CD14-positive monocyte (primary cell): ENCODE data around the gene RXFP1. TPM values are rescaled to one million over a fixed set of nuclear protein-coding genes. Genes with fewer than 3 reads are reported as not detected.

Experiments used
- DNase-seq, 3 donors: peaks; one replicate each; pipeline ENCODE4 v3.0.0-alpha.2; 2011 to 2022
- H2AFZ ChIP-seq: 2 replicates; pipeline ENCODE4 v1.6.0; 2012; ENCODE audit warnings: mild to moderate bottlenecking, low read depth, low read length, inconsistent platforms; ENCODE audit not compliant: insufficient read depth, poor library complexity, severe bottlenecking
- H3K27ac ChIP-seq, 2 donors: 1 replicate in 1 of 2; 2 replicates in 1 of 2; pipeline ENCODE4 v1.5.1; 2012 to 2013; ENCODE audit warnings: low read length in 2 of 2, control low read depth in 1 of 2, inconsistent platforms in 1 of 2, low read depth in 1 of 2, mild to moderate bottlenecking in 1 of 2
- H3K27me3 ChIP-seq, 2 donors: one replicate each; pipeline versions ENCODE4 v1.6.0 to v1.6.1; 2011 to 2013; ENCODE audit warnings: low read length in 2 of 2; ENCODE audit not compliant: control insufficient read depth in 2 of 2, insufficient read depth in 2 of 2
- H3K36me3 ChIP-seq, 2 donors: replicated peaks in 1 of 2; 1 replicate in 1 of 2; 2 replicates in 1 of 2; pipeline versions ENCODE4 v1.5.1 to v1.6.1; 2012 to 2013; ENCODE audit warnings: low read length in 2 of 2, control low read depth in 1 of 2, inconsistent platforms in 1 of 2, mild to moderate bottlenecking in 1 of 2; ENCODE audit not compliant: insufficient read depth in 2 of 2, control insufficient read depth in 1 of 2
- H3K4me1 ChIP-seq, 2 donors: 1 replicate in 1 of 2; 2 replicates in 1 of 2; pipeline versions ENCODE4 v1.5.1 to v1.6.1; 2012 to 2013; ENCODE audit warnings: low read length in 2 of 2, control low read depth in 1 of 2, inconsistent platforms in 1 of 2, mild to moderate bottlenecking in 1 of 2, moderate library complexity in 1 of 2; ENCODE audit not compliant: insufficient read depth in 2 of 2, control insufficient read depth in 1 of 2
- H3K4me2 ChIP-seq: replicated peaks from 2 replicates; pipeline ENCODE3; 2012; ENCODE audit warnings: low read length, moderate library complexity, mild to moderate bottlenecking; ENCODE audit not compliant: poor library complexity, severe bottlenecking; ENCODE audit errors: extremely low read depth
- H3K4me3 ChIP-seq, 3 experiments: fragments of 200-600 bp in 1 of 3; sonication (generic) in 1 of 3; replicated peaks in 1 of 3; 1 replicate in 2 of 3; 2 replicates in 1 of 3; pipeline ENCODE4 v1.5.1; 2011 to 2013; ENCODE audit warnings: low read length in 3 of 3, mild to moderate bottlenecking in 3 of 3, control low read depth in 2 of 3, low read depth in 2 of 3, inconsistent platforms in 1 of 3, moderate library complexity in 1 of 3
- H3K79me2 ChIP-seq: 2 replicates; pipeline ENCODE4 v1.6.0; 2012; ENCODE audit warnings: mild to moderate bottlenecking, control low read depth, inconsistent platforms, low read length, moderate library complexity; ENCODE audit not compliant: insufficient read depth
- H3K9ac ChIP-seq: 2 replicates; pipeline ENCODE4 v1.6.0; 2017; ENCODE audit warnings: low read length, mild to moderate bottlenecking; ENCODE audit not compliant: insufficient read depth, poor library complexity, severe bottlenecking
- H3K9me3 ChIP-seq, 2 donors: replicated peaks in 1 of 2; 1 replicate in 1 of 2; 2 replicates in 1 of 2; pipeline versions ENCODE4 v1.5.1 to v1.6.1; 2012 to 2013; ENCODE audit warnings: low read length in 2 of 2, control low read depth in 1 of 2; ENCODE audit not compliant: control insufficient read depth in 1 of 2, insufficient read depth in 1 of 2
- H4K20me1 ChIP-seq: 2 replicates; pipeline ENCODE4 v1.6.0; 2012; ENCODE audit warnings: mild to moderate bottlenecking, low read length, control low read depth, moderate library complexity; ENCODE audit not compliant: insufficient read depth
- H3K27ac Mint-ChIP-seq, 7 donors: one replicate each; pipeline ENCODE4 v1.8.0; 2020; ENCODE audit warnings: mild to moderate bottlenecking in 7 of 7, mixed read lengths in 7 of 7, moderate library complexity in 6 of 7, inconsistent platforms in 2 of 7
- H3K27me3 Mint-ChIP-seq, 3 donors: one replicate each; pipeline ENCODE4 v1.8.0; 2021 to 2022; ENCODE audit warnings: low read depth in 3 of 3, mild to moderate bottlenecking in 3 of 3, mixed read lengths in 3 of 3, moderate library complexity in 3 of 3, inconsistent platforms in 1 of 3
- H3K36me3 Mint-ChIP-seq, 2 donors: one replicate each; pipeline ENCODE4 v1.8.0; 2020; ENCODE audit warnings: mixed read lengths in 2 of 2, inconsistent platforms in 1 of 2, mild to moderate bottlenecking in 1 of 2
- H3K4me1 Mint-ChIP-seq: one replicate; pipeline ENCODE4 v1.8.0; 2020; ENCODE audit warnings: mild to moderate bottlenecking, mixed read lengths
- H3K4me3 Mint-ChIP-seq, 2 donors: one replicate each; pipeline ENCODE4 v1.8.0; 2020; ENCODE audit warnings: mild to moderate bottlenecking in 2 of 2, mixed read lengths in 2 of 2, moderate library complexity in 1 of 2
- H3K9me3 Mint-ChIP-seq, 7 donors: one replicate each; pipeline ENCODE4 v1.8.0; 2020 to 2022; ENCODE audit warnings: mixed read lengths in 7 of 7, mild to moderate bottlenecking in 6 of 7, moderate library complexity in 6 of 7, inconsistent platforms in 2 of 7
- CTCF ChIP-seq: fragments of 200-600 bp; IDR thresholded peaks from one replicate; pipeline ENCODE4 v1.8.0; 2022; ENCODE audit warnings: antibody characterized with exemption, mild to moderate bottlenecking
- WGBS: methylation state at CpG from one replicate; pipeline ENCODE4 v1.1.5; 2013; ENCODE audit warnings: missing lambda C conversion rate; ENCODE audit not compliant: insufficient coverage; 5-methylcytosine and 5-hydroxymethylcytosine counted together
- intact Hi-C, 2 donors: fragments of 100-400 bp; cut with micrococcal nuclease; formaldehyde crosslinking; loops; one replicate each; pipeline versions ENCODE4 v1.15.0 to v1.15.1; 2023
- polyA plus RNA-seq, 3 donors: library from polyadenylated mRNA; depleted of rRNA in 1 of 3; unstranded in 2 of 3; stranded (reverse) in 1 of 3; fragments of 300-500 nt in 2 of 3; fragments of >200 nt in 1 of 3; fragmentation: Illumina TruSeq in 2 of 3; gene quantifications; 1 replicate in 2 of 3; 2 replicates in 1 of 3; pipeline ENCODE4 v1.2.3, GENCODE V29; 2012 to 2021

The RXFP1 gene
- polyA plus RNA-seq, 3 donors, result 0.03 to 0.11 TPM; not detected in 1

GRCh38 chr4:158527516-158527915 is 5.8 kb downstream of the RXFP1 start:
- Histone ChIP-seq H3K27ac (no peak overlapping the region), H2AFZ (no peak overlapping the region), H3K4me3 (no peak overlapping the region), H3K4me1 (peaks cover 6 to 12% of the 10 kb centered on the region in 2 donors), H3K9me3 (no peaks in the 10 kb centered on the region), H3K36me3 (no peaks in the 10 kb centered on the region), H3K4me2 (no peak overlapping the region), H3K79me2 (no peaks in the 10 kb centered on the region), H4K20me1 (no peaks in the 10 kb centered on the region), H3K27me3 (no peaks in the 10 kb centered on the region), H3K9ac (no peak overlapping the region)
- H3K4me3 Mint-ChIP-seq, result no peak overlapping the region
- no CpG with 5 or more reads among the region's 1 CpG for whole genome bisulfite sequencing
- H3K27me3 Mint-ChIP-seq, result peaks cover 0 to 2% (median 0%) of the 10 kb centered on the region in 3 donors
- H3K9me3 Mint-ChIP-seq, result peaks cover 0 to 1% (median 0%) of the 10 kb centered on the region in 7 donors
- DNase-seq, result no peak
- intact Hi-C loops, result no loop called here
- no peak overlapping the region for H3K27ac Mint-ChIP-seq
- peaks cover 21% of the 10 kb centered on the region for H3K4me1 Mint-ChIP-seq
- no peaks in the 10 kb centered on the region for H3K36me3 Mint-ChIP-seq
- TF ChIP-seq CTCF, result no peak

- H3K9me3 Mint-ChIP-seq, result peaks cover 0 to 1% (median 0%) of the 10 kb centered on the region in 7 donors
- peak overlapping the region in 2 of 7 donors; percentile 43 to 59 for H3K27ac Mint-ChIP-seq
- Histone ChIP-seq H3K36me3 (no peaks in the 10 kb centered on the region), H4K20me1 (no peaks in the 10 kb centered on the region), H3K79me2 (no peaks in the 10 kb centered on the region), H3K27me3 (no peaks in the 10 kb centered on the region), H3K9ac (no peak overlapping the region), H3K27ac (no peak overlapping the region), H3K4me2 (no peak overlapping the region), H3K4me1 (peaks cover 6 to 12% of the 10 kb centered on the region in 2 donors), H2AFZ (no peak overlapping the region), H3K4me3 (no peak overlapping the region), H3K9me3 (no peaks in the 10 kb centered on the region)
- H3K4me1 Mint-ChIP-seq, result peaks cover 16% of the 10 kb centered on the region
- TF ChIP-seq CTCF, result no peak
- intact Hi-C loops, result no loop called here
- H3K27me3 Mint-ChIP-seq, result peaks cover 0 to 2% (median 0%) of the 10 kb centered on the region in 3 donors
- no peak overlapping the region for H3K4me3 Mint-ChIP-seq
- no peaks in the 10 kb centered on the region for H3K36me3 Mint-ChIP-seq
- DNase-seq, result peak in 1 of 3 donors; percentile 4
- WGBS, result 6% methylated on average over 1 of the region's 1 CpG
Measured at GRCh38 chr4:158529505-158529904, 7.8 kb downstream of the RXFP1 start.
